HepG2 (cell line): Measurements from ENCODE around the gene SLC6A4. TPM values are rescaled to one million over a fixed set of nuclear protein-coding genes. Genes with fewer than 3 reads are reported as not detected.
A peak's percentile ranks its signal among the peaks of the same experiment; 100 is the strongest.

ENCODE experiments used
- AHDC1 ChIP-seq: sonication (generic); formaldehyde crosslinking; IDR thresholded peaks from 2 replicates; pipeline ENCODE4 v1.5.1; 2020; ENCODE audit warnings: mild to moderate bottlenecking, missing genetic modification reagents, borderline replicate concordance
- ATF1 ChIP-seq: IDR thresholded peaks from 2 replicates; pipeline ENCODE4 v1.6.1; 2016; ENCODE audit warnings: mild to moderate bottlenecking, control low read depth
- ATF5 ChIP-seq: sonication (generic); formaldehyde crosslinking; IDR thresholded peaks from 2 replicates; pipeline ENCODE4 v1.4.0; 2020; ENCODE audit warnings: mild to moderate bottlenecking, low read depth, missing genetic modification reagents
- MED13 ChIP-seq: sonication (generic); formaldehyde crosslinking; IDR thresholded peaks from 2 replicates; pipeline ENCODE4 v1.5.0; 2020; ENCODE audit warnings: missing genetic modification reagents
- NR2F6 ChIP-seq, 2 experiments: IDR thresholded peaks; 2 replicates each; pipeline ENCODE4 v1.6.1; 2016; ENCODE audit warnings: antibody characterized with exemption in 1 of 2, mild to moderate bottlenecking in 1 of 2
- REPIN1 ChIP-seq: sonication (generic); formaldehyde crosslinking; IDR thresholded peaks from 2 replicates; pipeline ENCODE4 v1.8.0; 2022; ENCODE audit warnings: missing genetic modification reagents, low read depth, mild to moderate bottlenecking, borderline replicate concordance
- SP5 ChIP-seq: IDR thresholded peaks from 2 replicates; pipeline ENCODE4 v1.6.1; 2016; ENCODE audit warnings: low read depth, borderline replicate concordance
- ZNF101 ChIP-seq: sonication (generic); formaldehyde crosslinking; IDR thresholded peaks from 2 replicates; pipeline ENCODE4 v1.4.0; 2020; ENCODE audit warnings: mild to moderate bottlenecking, low read depth, missing genetic modification reagents, borderline replicate concordance
- ZNF350 ChIP-seq: sonication (generic); formaldehyde crosslinking; IDR thresholded peaks from 2 replicates; pipeline ENCODE4 v1.4.0; 2020; ENCODE audit warnings: mild to moderate bottlenecking, low read depth, missing genetic modification reagents, borderline replicate concordance
- ZNF609 ChIP-seq: sonication (generic); formaldehyde crosslinking; IDR thresholded peaks from 2 replicates; pipeline ENCODE4 v1.4.0; 2020; ENCODE audit warnings: mild to moderate bottlenecking, missing genetic modification reagents, borderline replicate concordance
- ZNF776 ChIP-seq: sonication (generic); formaldehyde crosslinking; IDR thresholded peaks from 2 replicates; pipeline ENCODE4 v1.4.0; 2020; ENCODE audit warnings: mild to moderate bottlenecking, missing genetic modification reagents
- ZSCAN9 ChIP-seq: IDR thresholded peaks from 2 replicates; pipeline ENCODE4 v1.6.1; 2016; ENCODE audit warnings: borderline replicate concordance
- polyA plus RNA-seq, 8 experiments: library from polyadenylated mRNA; depleted of rRNA in 3 of 8; stranded (reverse) in 7 of 8; unstranded in 1 of 8; fragments of >200 nt; fragmentation: Illumina TruSeq in 4 of 8; extraction: Trizol in 4 of 8; gene quantifications; 2 replicates each; pipeline versions ENCODE4 v1.2.1 to v1.2.3, GENCODE V29; 2011 to 2016; ENCODE audit warnings: low read depth in 4 of 8, missing spikeins in 1 of 8, mixed read lengths in 1 of 8; ENCODE audit not compliant: insufficient read depth in 1 of 8
- total RNA-seq, 5 experiments: library from RNA; depleted of rRNA; stranded (reverse); fragments of >200 nt; fragmentation: Illumina TruSeq; extraction: Trizol; gene quantifications; 2 replicates each; pipeline ENCODE4 v1.2.3, GENCODE V29; 2016; ENCODE audit warnings: low read depth in 1 of 5
- TF ChIP-seq, protein P1 (sequence below): sonication (generic); formaldehyde crosslinking; IDR thresholded peaks from 2 replicates; pipeline ENCODE4 v1.4.0; 2020; ENCODE audit warnings: missing genetic modification reagents

SLC6A4 gene
- total and polyA plus RNA-seq, 2 of the 13 experiments (the other 11 are each of a cell fraction or from before 2014, with no cell fraction given) = 7.6 to 20.3 TPM

GRCh38 chr17:30225919-30226553, 9.5 kb downstream of the SLC6A4 start (continued):
- TF ChIP-seq ZNF350 (CRISPR knock-in tag) (no peak), ZSCAN9 (CRISPR knock-in tag) (no peak), ATF1 (no peak), AHDC1 (CRISPR knock-in tag) (peak; percentile 80; the same call in 1 of the 2 replicates), REPIN1 (CRISPR knock-in tag) (no peak; the same call in 1 of the 2 replicates), ZNF776 (CRISPR knock-in tag) (no peak), NR2F6 (IDR thresholded peaks at IDR 0.05) (peak; percentile 91), NR2F6 (CRISPR knock-in tag; IDR thresholded peaks at IDR 0.05) (peak; percentile 85), ATF5 (no peak), MED13 (CRISPR knock-in tag) (no peak), ZNF609 (CRISPR knock-in tag) (peak; percentile 62; the same call in 1 of the 2 replicates), ZNF101 (CRISPR knock-in tag) (no peak), SP5 (CRISPR knock-in tag) (no peak)
- TF ChIP-seq, protein P1, sequence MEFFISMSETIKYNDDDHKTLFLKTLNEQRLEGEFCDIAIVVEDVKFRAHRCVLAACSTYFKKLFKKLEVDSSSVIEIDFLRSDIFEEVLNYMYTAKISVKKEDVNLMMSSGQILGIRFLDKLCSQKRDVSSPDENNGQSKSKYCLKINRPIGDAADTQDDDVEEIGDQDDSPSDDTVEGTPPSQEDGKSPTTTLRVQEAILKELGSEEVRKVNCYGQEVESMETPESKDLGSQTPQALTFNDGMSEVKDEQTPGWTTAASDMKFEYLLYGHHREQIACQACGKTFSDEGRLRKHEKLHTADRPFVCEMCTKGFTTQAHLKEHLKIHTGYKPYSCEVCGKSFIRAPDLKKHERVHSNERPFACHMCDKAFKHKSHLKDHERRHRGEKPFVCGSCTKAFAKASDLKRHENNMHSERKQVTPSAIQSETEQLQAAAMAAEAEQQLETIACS = no peak
